GM12865 (cell line): ENCODE data around the gene RAB23.

Source experiments
- DNase-seq: peaks from one replicate; pipeline ENCODE4 v3.0.0; 2010; ENCODE audit warnings: low read depth
- H3K4me3 ChIP-seq: 2 replicates; pipeline ENCODE4 v1.5.1; 2011; ENCODE audit warnings: mild to moderate bottlenecking, low read depth, low read length, control low read depth
- CTCF ChIP-seq: IDR thresholded peaks from 2 replicates; pipeline ENCODE4 v1.5.1; 2011; ENCODE audit warnings: low read length, control low read depth, low read depth, inconsistent platforms; ENCODE audit not compliant: insufficient read depth; ENCODE audit errors: missing control alignments

Gene RAB23

GRCh38 chr6:57190140-57190539, 32.0 kb downstream of the RAB23 start:
- peak; percentile 12 for DNase-seq
- TF ChIP-seq CTCF = no peak
- H3K4me3 ChIP-seq = no peak overlapping the region

- TF ChIP-seq CTCF = no peak
- no peak overlapping the region for H3K4me3 ChIP-seq
- DNase-seq = no peak
Observed at GRCh38 chr6:57183336-57183735, 38.8 kb downstream of the RAB23 start.

GRCh38 chr6:57182017-57182432, 40.1 kb downstream of the RAB23 start:
- TF ChIP-seq CTCF = no peak
- no peak overlapping the region for H3K4me3 ChIP-seq
- DNase-seq = no peak

DNA sequence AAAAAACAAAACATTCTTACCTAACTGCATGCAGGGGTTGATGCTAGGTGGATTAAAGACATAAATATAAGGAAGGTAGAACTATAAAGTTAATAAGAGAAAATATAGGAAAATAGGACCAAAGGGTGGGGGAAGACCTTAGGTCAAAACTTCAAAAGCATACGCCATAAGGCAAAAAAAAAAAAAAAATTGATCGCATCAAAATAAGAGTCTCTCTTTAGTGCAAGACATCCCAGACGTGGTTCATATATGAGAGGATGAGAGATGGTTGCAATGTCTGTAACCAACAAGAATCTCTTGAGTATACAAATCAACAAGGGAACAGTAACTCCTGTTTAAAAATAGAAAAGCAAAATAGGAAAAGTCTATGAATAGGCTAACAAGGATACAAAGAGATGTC, 41.5 kb downstream of the RAB23 start:
- no peak for TF ChIP-seq CTCF
- no peak for DNase-seq
- no peak overlapping the region for H3K4me3 ChIP-seq

DNA sequence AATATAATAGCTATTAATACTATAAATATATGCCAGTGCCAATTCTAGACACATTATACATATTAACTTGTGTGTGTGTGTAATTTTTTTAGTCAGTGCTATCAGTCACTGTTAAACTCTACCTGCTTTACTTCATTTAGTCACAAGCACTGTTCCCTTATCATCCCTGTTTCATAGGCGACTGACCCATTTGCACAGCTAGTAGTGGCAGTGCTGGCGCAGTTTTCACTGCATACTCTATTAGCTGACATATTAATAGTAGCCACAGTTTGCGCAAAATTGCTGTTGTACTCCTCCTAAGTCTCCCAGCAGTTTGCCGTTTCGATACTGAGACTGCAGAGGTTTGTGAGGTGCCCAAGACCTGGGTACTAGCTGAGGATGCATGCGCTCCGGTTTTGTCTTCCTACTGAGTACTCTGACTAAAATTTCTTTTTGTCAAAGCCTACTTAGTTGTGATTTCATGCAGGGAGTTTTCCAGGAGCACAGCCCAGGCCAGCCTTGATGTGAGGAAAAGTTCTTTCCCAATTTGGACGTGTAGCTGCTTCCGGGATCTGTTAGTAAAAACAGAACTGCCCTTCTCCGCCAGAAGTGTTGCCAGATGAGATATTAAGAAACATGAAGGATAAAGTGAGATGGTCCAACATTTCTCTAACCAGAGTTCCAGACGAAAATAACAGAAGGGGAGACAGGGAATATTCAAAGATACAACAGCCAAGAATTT, 44.4 kb downstream of the RAB23 start:
- H3K4me3 ChIP-seq = no peak overlapping the region
- DNase-seq = no peak
- no peak for TF ChIP-seq CTCF

- peak overlapping the region; percentile 62 for H3K4me3 ChIP-seq
Observed at GRCh38 chr6:57174511-57174907, 47.6 kb downstream of the RAB23 start.

More at GRCh38 chr6:57174511-57174907, 47.6 kb downstream of the RAB23 start:
- no peak for DNase-seq
- TF ChIP-seq CTCF = no peak
